ENCODE data around the gene MAML2.
"Not testable (repeated sequence)": the region's sequence is repeated elsewhere in the genome, so short reads cannot be mapped to it uniquely, and the experiment has no call there.

MAML2 gene

GRCh38 chr11:96271352-96271751 is 71.6 kb downstream of the MAML2 start:
- DNase-seq (ENCODE audit: low read depth, low spot score), result not testable (repeated sequence)

DNA sequence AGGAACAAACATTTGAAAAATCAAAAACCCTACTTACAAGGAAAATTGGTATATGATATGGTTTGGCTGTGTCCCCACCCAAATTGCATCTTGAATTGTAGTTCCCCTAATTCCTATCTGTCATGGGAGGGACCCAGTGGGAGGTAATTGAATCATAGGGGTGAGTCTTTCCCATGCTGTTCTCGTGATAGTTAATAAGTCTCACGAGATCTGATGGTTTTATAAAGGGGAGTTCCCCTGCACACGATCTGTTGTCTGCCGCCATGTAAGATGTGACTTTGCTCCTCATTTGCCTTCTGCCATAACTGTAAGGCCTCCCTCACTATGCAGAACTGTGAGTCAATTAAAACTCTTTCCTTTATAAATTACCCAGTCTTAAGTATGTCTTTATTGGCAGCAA is 74.5 kb downstream of the MAML2 start:
- DNase-seq (ENCODE audit: low read depth, low spot score), result not testable (repeated sequence)

- peak; percentile 14 for DNase-seq (ENCODE audit: low read depth, low spot score)
These were observed 75.4 kb downstream of the MAML2 start for GRCh38 chr11:96267496-96268032.

DNA sequence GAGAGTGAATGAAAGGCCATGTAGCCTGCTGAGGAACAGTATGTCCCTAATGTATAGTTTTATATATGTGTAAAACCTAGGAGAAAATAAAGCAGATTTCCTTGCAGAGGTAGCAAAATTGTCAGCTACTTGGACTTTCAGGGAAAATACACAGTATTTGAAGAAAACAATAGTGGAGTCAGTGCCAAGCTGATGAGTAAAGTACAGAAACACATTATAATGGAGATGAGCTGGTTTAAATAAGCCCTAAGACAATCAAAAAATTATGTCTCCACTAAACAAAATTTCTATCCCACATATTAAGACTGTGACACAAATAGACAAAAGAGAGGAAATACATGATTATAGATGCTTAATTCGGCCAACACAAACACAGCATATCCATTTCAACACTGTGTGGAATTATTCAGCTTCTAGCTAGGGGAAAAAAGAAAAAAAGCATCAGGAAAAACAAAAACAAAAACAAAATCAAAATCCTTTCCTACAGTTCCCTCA is 75.9 kb downstream of the MAML2 start:
- DNase-seq (ENCODE audit: low read depth, low spot score), result no peak

- no peak for DNase-seq (ENCODE audit: low read depth, low spot score)
These were observed 77.0 kb downstream of the MAML2 start for GRCh38 chr11:96265972-96266371.

DNA sequence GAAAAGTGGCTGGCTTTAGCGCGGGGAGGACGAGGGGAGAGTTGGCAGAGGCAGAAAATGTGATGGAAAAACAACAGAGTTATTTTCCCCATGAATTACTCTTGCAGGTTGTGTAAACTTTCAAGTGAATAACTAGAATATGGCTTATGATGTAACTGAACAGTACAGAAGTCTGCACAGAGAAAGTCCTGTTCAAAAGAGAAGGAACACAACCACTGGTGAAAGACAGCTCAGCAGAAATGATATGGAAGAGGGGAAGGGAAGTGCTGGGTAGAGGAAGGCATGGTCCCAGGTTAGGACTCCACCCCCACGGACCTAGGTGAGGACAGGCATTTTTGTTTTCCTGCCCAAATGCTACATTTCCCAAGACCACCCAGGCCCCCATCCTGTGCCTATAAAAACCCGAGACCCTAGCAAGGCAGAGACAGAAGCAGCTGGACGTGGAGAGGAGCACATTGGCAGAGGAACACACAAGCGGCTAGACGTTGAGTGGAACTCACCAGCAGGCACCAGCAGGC is 77.7 kb downstream of the MAML2 start:
- no peak for DNase-seq (ENCODE audit: low read depth, low spot score)

DNA sequence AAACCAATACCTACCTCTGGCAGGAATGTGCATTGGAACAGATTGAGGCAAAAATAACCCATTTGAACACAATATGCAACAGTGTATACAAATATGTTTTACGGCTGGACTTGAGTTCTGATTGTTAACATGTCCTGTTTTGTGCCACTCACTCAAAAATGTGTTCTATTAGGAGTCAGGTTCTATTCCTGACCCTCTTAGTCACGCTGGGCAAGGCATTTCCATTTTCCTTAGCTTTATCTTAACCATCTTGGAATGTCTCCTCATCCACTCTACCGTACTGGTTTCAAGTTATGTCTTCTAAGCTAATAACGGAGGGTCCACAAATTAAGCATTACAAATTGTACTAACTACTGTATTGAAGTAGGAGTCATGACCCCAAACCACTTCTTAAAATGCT is 78.6 kb downstream of the MAML2 start:
- DNase-seq (ENCODE audit: low read depth, low spot score), result no peak

DNA sequence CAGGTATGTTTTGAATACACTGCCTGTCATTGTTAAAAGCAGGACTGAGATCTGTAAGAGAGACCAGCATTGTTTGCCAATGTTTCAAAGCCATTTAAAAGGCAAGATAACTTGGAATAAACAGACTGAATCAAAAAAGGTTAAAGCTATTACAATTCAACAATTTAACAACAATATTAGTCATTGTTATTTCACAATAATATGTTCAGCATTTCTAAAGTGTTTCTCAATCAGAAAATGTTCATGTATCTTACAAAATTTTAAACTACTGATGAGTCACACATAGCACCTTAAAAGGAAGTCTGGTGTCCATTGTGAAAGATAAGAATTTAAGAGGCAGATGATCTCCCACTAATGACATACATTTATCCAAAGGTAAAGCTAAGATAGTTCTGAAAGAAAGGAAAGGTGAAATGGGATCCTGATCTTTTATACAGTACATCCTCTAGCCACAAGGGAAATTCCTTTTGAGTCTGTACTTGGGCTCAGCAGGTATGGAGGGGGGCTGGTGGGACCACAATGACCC is 79.7 kb downstream of the MAML2 start:
- no peak for DNase-seq (ENCODE audit: low read depth, low spot score)

GRCh38 chr11:96260532-96260931 is 82.5 kb downstream of the MAML2 start:
- no peak for DNase-seq (ENCODE audit: low read depth, low spot score)

DNA sequence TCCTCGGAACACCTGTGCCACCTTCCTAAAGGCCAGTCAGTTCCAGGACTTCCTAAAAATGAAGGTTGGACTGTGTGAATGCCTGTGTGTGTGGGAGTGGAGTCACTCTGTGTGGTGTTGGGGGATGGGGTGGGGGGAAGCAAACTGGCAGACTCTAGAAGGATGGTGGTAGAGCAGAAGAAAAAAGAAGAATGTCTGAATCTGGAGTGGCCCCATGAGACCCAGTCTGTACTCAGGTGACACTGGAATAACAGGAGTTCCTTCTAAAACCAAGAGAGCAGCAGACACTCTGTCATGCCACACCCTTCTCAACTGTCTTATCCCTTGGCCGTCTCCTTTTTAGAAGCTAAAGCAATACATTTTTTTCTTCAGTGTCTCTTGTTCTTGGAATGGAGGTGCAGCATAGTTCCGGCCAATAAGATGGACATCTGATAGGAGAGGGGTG is 82.9 kb downstream of the MAML2 start:
- DNase-seq (ENCODE audit: low read depth, low spot score), result no peak

DNA sequence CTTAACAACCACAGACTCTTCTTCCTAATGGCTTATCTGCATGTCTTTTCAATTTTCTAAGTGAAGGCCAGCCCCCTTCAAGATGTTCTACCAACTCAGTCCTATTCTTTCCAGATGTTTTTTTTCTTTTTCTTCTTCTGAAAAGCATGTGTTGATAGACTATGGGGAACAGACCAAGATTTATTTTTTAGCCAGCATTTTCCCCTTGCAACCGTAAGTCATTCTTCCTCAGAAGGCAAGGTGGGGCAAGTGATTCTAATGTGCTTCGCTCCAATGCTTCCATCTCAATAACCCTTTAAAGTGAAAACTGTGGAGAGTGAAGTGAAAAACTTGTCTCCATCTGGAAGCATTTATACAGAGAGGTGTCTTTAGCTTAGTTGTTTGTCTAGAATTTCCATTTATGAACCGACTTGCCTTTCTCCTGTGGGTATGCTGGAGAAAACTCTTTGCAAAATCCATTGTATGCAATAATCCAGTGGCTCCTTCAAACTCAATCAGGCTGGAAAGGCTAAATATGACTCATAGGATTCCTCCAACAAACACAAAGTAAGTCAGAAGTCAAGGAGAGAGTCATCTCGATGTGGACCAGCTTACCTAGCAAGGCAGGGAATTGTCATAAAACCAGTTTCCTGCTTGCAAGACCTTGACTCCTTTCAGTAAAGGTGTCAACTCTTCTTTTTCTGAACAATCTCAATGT is 83.7 kb downstream of the MAML2 start:
- no peak for DNase-seq (ENCODE audit: low read depth, low spot score)

DNA sequence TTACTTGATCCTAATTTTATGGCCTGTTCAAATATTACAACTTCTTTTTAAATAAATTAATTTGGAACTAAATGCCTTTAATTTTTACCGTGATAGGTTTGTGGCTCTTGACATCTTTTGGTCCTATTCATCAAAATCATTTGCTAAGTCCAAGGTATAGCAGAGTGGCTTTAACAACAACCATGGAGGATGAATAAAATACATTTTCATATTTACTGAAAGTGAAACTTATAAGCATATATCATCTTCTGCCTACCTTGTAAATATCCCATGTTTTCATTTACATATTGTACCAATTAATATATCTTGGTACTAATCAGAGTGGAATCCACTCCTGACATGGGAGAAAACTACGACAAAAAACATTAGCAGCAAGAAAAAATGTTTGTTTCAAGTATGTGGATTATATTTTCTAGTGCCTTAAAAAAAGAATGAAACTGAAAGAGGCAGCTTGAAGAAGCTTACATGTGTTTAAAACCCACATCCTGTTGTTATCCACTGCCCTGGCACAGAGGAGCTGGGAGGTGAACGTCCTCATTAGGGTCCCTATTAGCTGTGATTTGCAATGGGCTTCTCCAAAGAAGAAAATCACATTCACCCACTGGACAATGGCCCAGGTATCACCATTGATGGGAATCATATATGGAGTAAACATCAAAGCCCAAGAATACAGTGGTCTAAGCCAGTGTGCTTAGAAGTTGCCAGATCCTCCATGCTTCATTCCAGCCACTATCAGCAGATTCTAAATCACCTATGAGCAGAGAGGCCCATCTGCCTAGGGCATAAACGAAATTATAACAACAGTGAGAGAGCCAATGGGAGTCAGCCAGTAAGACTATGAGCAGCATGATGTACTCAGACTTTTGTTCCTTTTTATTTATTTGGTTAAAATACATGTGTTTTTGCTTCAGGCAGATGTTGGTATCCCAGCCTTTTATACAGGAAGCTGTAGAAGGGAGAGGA is 84.7 kb downstream of the MAML2 start:
- no peak for DNase-seq (ENCODE audit: low read depth, low spot score)

DNA sequence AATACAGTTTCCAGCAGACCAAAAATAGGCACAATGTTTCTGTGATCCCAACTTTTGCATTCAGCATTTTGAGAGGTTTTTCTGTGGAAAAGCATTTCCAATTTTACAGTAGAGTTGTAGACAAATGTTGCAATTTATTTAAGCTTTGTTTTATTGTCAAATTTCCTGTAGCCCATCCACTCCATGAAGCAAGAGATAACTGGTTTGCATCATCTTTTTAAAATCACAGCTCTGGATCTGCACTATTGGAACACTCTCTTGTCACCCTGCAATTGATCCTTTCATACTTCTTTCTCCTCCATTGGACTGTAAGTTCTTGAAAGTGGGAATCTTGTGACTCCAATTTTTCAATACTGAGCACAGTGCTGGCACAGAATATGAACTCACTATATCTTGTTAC is 86.0 kb downstream of the MAML2 start:
- DNase-seq (ENCODE audit: low read depth, low spot score), result no peak

- no peak for DNase-seq (ENCODE audit: low read depth, low spot score)
These were observed 86.6 kb downstream of the MAML2 start for GRCh38 chr11:96256215-96257011.

GRCh38 chr11:96254854-96255253 is 88.1 kb downstream of the MAML2 start:
- DNase-seq (ENCODE audit: low read depth, low spot score), result no peak

GRCh38 chr11:96254087-96254486 is 88.9 kb downstream of the MAML2 start:
- no peak for DNase-seq (ENCODE audit: low read depth, low spot score)

GRCh38 chr11:96246718-96247552 is 96.1 kb downstream of the MAML2 start:
- DNase-seq (ENCODE audit: low read depth, low spot score), result no peak

DNA sequence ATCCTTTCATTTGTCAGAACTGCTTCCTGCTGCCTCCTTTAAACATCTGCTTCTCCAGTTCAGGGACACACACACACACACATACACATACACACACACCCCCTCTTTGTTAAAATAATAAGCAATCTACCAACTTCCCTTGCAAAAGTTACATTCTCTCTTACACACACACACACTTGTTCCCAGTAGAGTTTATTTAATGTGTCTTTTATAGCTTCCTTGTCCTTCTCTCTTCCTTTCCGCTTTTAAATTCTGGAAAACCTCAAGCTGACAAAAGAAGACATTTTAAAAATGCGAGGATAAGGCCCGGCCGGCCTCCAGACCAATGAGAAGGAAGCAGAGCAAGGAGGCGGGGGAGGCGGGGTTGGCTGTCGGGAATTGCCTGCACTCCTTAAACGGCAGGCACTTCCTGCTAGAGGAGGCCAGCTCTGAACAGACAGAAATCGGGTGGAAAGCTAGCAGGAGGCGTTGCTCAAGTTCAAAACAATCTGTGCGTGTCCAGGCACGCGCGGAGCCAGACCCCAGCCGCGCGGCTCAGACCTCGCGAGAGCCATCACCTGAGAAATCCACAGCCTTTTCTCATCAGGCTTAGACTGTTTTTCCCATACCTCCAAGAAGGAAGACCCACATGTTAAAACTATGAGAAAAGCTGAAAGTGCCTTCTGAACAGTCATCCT is 99.9 kb downstream of the MAML2 start:
- DNase-seq (ENCODE audit: low read depth, low spot score), result peak; percentile 44

DNA sequence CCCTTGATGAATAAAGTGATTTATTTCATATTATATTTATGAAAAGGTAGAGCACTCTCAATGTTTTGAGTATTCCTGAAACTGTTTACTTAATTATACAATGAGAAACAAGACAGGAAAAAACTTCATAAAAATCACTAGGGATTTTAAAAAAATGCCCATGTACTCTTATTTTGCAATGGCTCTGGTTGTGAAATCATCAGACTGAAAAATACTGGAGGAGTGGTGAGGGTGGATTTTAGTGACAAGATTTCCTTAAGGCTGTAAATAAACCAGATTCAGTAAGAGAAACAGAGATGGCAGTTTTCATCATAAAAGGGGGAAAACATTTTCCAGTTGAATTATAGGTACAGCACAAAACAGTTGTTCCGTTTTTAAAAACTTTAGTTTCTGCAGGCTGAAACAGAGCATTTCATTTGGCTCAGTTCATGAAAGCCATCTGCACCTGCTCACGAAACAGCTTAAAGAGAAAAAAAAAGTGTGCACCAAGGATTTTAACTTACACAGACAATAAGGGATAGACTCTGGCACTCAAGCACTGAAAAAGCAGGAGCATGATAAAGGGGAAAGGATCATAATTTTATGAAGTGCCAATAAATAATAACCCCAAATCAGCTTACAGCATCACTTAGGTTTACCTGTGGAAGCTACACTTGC is 100.7 kb downstream of the MAML2 start:
- no peak for DNase-seq (ENCODE audit: low read depth, low spot score)
